GM23338 (cell line): Measurements from ENCODE around the gene AHDC1. TPM values are rescaled to one million over a fixed set of nuclear protein-coding genes. Genes with fewer than 3 reads are reported as not detected.

ENCODE experiments used
- ATAC-seq: fragments of 200-7000 bp; cut with Tn5 transposase; 3 replicates; pipeline ENCODE4 v1.9.1; 2020
- DNase-seq: peaks from one replicate; pipeline ENCODE4 v3.0.0-alpha.2; 2015; ENCODE audit warnings: low spot score
- H2AFZ ChIP-seq: fragments of 200-600 bp; sonication (generic); 2 replicates; pipeline ENCODE4 v1.8.0; 2016; ENCODE audit warnings: antibody characterized with exemption, mild to moderate bottlenecking, moderate library complexity
- H3F3A ChIP-seq: fragments of 200-600 bp; sonication (generic); replicated peaks from 2 replicates; pipeline ENCODE4 v1.8.0; 2017; ENCODE audit warnings: antibody characterized with exemption, mixed run types, low read depth
- H3K27ac ChIP-seq: fragments of 200-600 bp; sonication (generic); 2 replicates; pipeline ENCODE4 v1.6.1; 2016; ENCODE audit warnings: low read depth
- H3K27me3 ChIP-seq: fragments of 200-600 bp; sonication (generic); 2 replicates; pipeline ENCODE4 v1.8.0; 2016; ENCODE audit warnings: mild to moderate bottlenecking, mixed run types, moderate library complexity; ENCODE audit not compliant: insufficient read depth
- H3K36me3 ChIP-seq: fragments of 200-600 bp; sonication (generic); 2 replicates; pipeline ENCODE4 v1.8.0; 2016; ENCODE audit warnings: mild to moderate bottlenecking; ENCODE audit not compliant: insufficient read depth
- H3K4me1 ChIP-seq: fragments of 200-600 bp; sonication (generic); 2 replicates; pipeline ENCODE4 v1.8.0; 2016; ENCODE audit warnings: mild to moderate bottlenecking, moderate library complexity; ENCODE audit not compliant: insufficient read depth
- H3K4me2 ChIP-seq: fragments of 200-600 bp; sonication (generic); 2 replicates; pipeline ENCODE4 v1.7.1; 2017; ENCODE audit warnings: mixed run types
- H3K4me3 ChIP-seq: fragments of 200-600 bp; sonication (generic); 2 replicates; pipeline ENCODE4 v1.6.1; 2016; ENCODE audit warnings: mixed run types
- H3K79me2 ChIP-seq: fragments of 200-600 bp; sonication (generic); replicated peaks from 2 replicates; pipeline ENCODE4 v1.8.0; 2017; ENCODE audit warnings: mild to moderate bottlenecking; ENCODE audit not compliant: insufficient read depth
- H3K9me2 ChIP-seq: fragments of 200-600 bp; sonication (generic); 2 replicates; pipeline ENCODE4 v1.8.0; 2017; ENCODE audit not compliant: insufficient read depth
- H4K20me1 ChIP-seq: fragments of 200-600 bp; sonication (generic); replicated peaks from 2 replicates; pipeline ENCODE4 v1.8.0; 2017; ENCODE audit warnings: mild to moderate bottlenecking; ENCODE audit not compliant: insufficient read depth
- H3K27ac Mint-ChIP-seq: 2 replicates; pipeline ENCODE4 v1.8.0; 2020; ENCODE audit warnings: inconsistent platforms, mild to moderate bottlenecking, moderate library complexity, mixed read lengths
- H3K27me3 Mint-ChIP-seq: 3 replicates; pipeline ENCODE4 v1.8.0; 2022; ENCODE audit warnings: low read depth, mild to moderate bottlenecking, moderate library complexity, mixed read lengths, inconsistent platforms; ENCODE audit not compliant: insufficient read depth, poor library complexity
- H3K36me3 Mint-ChIP-seq: 3 replicates; pipeline ENCODE4 v1.8.0; 2021; ENCODE audit warnings: low read depth, mild to moderate bottlenecking, inconsistent platforms, moderate library complexity, mixed read lengths
- H3K4me1 Mint-ChIP-seq: 3 replicates; pipeline ENCODE4 v1.8.0; 2020; ENCODE audit warnings: mild to moderate bottlenecking, inconsistent platforms, mixed read lengths
- H3K4me3 Mint-ChIP-seq: 3 replicates; pipeline ENCODE4 v1.8.0; 2021; ENCODE audit warnings: moderate library complexity, mild to moderate bottlenecking, inconsistent platforms, mixed read lengths
- H3K9me3 Mint-ChIP-seq: 3 replicates; pipeline ENCODE4 v1.8.0; 2020; ENCODE audit warnings: moderate library complexity, mild to moderate bottlenecking, inconsistent platforms, mixed read lengths
- CREB1 ChIP-seq: fragments of 250-450 bp; sonication (Bioruptor Pico); IDR thresholded peaks from 2 replicates; pipeline ENCODE4 v1.5.0; 2020; ENCODE audit warnings: low read depth, mild to moderate bottlenecking, moderate library complexity
- EZH2 ChIP-seq: fragments of 200-600 bp; sonication (generic); IDR thresholded peaks from one replicate; pipeline ENCODE4 v1.8.0; 2017; ENCODE audit warnings: antibody characterized with exemption, mild to moderate bottlenecking, low read depth; ENCODE audit not compliant: unreplicated experiment
- EZH2phosphoT487 ChIP-seq: fragments of 200-600 bp; sonication (generic); IDR thresholded peaks from one replicate; pipeline ENCODE4 v1.8.1; 2018; ENCODE audit warnings: antibody characterized with exemption; ENCODE audit not compliant: unreplicated experiment
- JUNB ChIP-seq: IDR thresholded peaks from one replicate; pipeline ENCODE4 v1.6.1; 2016; ENCODE audit warnings: antibody characterized with exemption; ENCODE audit not compliant: unreplicated experiment
- NANOG ChIP-seq: IDR thresholded peaks from 2 replicates; pipeline ENCODE4 v1.6.1; 2016; ENCODE audit warnings: antibody characterized with exemption, borderline replicate concordance
- POLR2AphosphoS5 ChIP-seq: IDR thresholded peaks from 2 replicates; pipeline ENCODE4 v1.6.1; 2016; ENCODE audit warnings: antibody characterized with exemption, low read depth
- STAT1 ChIP-seq: IDR thresholded peaks from one replicate; pipeline ENCODE4 v1.6.1; 2016; ENCODE audit warnings: antibody characterized with exemption; ENCODE audit not compliant: unreplicated experiment
- ZNF114 ChIP-seq: fragments of 250-450 bp; sonication (Bioruptor Pico); IDR thresholded peaks from 2 replicates; pipeline ENCODE4 v1.5.0; 2020; ENCODE audit warnings: mild to moderate bottlenecking, moderate library complexity
- ZNF331 ChIP-seq: fragments of 250-450 bp; sonication (Bioruptor Pico); IDR thresholded peaks from 2 replicates; pipeline ENCODE4 v1.5.0; 2020; ENCODE audit warnings: low read depth, mild to moderate bottlenecking, moderate library complexity
- polyA plus RNA-seq: library from polyadenylated mRNA; unstranded; fragments of >200 nt; fragmentation: Nextera tagmentation; extraction: Ambion mirVana; gene quantifications from 2 replicates; pipeline ENCODE4 v1.2.1, GENCODE V29; 2016
- total RNA-seq: library from RNA; depleted of rRNA; stranded (reverse); fragments of >200 nt; shearing (Covaris generic); gene quantifications from 2 replicates; pipeline ENCODE4 v1.2.3, GENCODE V29; 2014
- TF ChIP-seq, protein P1 (sequence below), 2 experiments: fragments of 200-600 bp in 1 of 2; sonication (generic) in 1 of 2; conservative IDR thresholded peaks; 2 replicates each; pipeline versions ENCODE4 v1.5.1 to v1.6.1; 2016 to 2017; ENCODE audit warnings: antibody characterized with exemption in 2 of 2, low read depth in 2 of 2, mild to moderate bottlenecking in 2 of 2, moderate library complexity in 1 of 2
- TF ChIP-seq, protein P2 (sequence below): IDR thresholded peaks from one replicate; pipeline ENCODE4 v1.6.1; 2018; ENCODE audit warnings: antibody characterized with exemption; ENCODE audit not compliant: unreplicated experiment
- TF ChIP-seq, protein P3 (sequence below): fragments of 250-450 bp; sonication (Bioruptor Pico); IDR thresholded peaks from 2 replicates; pipeline ENCODE4 v1.5.0; 2020; ENCODE audit warnings: mild to moderate bottlenecking, moderate library complexity
- TF ChIP-seq, protein P4 (sequence below): IDR thresholded peaks from 2 replicates; pipeline ENCODE4 v1.6.1; 2016; ENCODE audit warnings: antibody characterized with exemption

Gene AHDC1
- total and polyA plus RNA-seq, 2 experiments from 2014 or later = 8.3 to 22.2 TPM

DNA sequence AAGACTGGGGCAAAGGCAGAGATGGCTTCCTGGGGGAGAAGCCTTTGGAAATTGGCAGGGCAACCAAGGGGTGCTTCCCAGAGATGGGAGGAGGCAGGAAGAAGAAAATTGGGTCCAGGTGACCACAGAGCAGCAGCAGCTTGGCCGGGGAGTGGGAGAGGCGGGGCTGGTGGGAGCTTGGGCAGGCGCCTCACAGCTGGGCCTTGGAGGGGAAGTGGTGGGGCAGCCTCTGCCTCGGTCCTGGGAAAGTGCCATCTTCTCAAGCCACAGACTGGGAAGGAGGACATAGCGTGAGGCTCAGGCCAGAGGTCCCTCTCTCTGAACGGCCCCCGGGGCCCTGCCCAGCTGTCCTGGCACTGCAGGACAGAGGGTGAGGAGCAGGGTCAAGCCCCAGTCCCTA is 90.0 kb downstream of the AHDC1 start:
- Histone ChIP-seq H3K4me1 (peaks cover 4% of the 10 kb centered on the region; the same call in 1 of the 2 replicates), H3K4me3 (no peak overlapping the region), H3K4me2 (no peak overlapping the region), H3K36me3 (no peaks in the 10 kb centered on the region), H3K9me2 (no peaks in the 10 kb centered on the region), H3K27ac (no peak overlapping the region), H3K27me3 (no peaks in the 10 kb centered on the region), H2AFZ (peak overlapping the region; percentile 74), H3F3A (no peaks in the 10 kb centered on the region), H4K20me1 (no peaks in the 10 kb centered on the region), H3K79me2 (no peaks in the 10 kb centered on the region)
- H3K4me1 Mint-ChIP-seq = peaks cover 18% of the 10 kb centered on the region
- no peak overlapping the region for H3K4me3 Mint-ChIP-seq
- no peak overlapping the region for H3K27ac Mint-ChIP-seq
- H3K36me3 Mint-ChIP-seq = no peaks in the 10 kb centered on the region
- peaks cover 6% of the 10 kb centered on the region for H3K27me3 Mint-ChIP-seq
- H3K9me3 Mint-ChIP-seq = no peaks in the 10 kb centered on the region
- no peak; the same call in 1 of the 3 replicates for ATAC-seq
- no peak for DNase-seq
- TF ChIP-seq NANOG = no peak
- TF ChIP-seq STAT1 = no peak
- TF ChIP-seq, protein P1, sequence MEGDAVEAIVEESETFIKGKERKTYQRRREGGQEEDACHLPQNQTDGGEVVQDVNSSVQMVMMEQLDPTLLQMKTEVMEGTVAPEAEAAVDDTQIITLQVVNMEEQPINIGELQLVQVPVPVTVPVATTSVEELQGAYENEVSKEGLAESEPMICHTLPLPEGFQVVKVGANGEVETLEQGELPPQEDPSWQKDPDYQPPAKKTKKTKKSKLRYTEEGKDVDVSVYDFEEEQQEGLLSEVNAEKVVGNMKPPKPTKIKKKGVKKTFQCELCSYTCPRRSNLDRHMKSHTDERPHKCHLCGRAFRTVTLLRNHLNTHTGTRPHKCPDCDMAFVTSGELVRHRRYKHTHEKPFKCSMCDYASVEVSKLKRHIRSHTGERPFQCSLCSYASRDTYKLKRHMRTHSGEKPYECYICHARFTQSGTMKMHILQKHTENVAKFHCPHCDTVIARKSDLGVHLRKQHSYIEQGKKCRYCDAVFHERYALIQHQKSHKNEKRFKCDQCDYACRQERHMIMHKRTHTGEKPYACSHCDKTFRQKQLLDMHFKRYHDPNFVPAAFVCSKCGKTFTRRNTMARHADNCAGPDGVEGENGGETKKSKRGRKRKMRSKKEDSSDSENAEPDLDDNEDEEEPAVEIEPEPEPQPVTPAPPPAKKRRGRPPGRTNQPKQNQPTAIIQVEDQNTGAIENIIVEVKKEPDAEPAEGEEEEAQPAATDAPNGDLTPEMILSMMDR (conservative IDR thresholded peaks at IDR 0.05; ENCODE audit: low read depth in 2 of 2) = no peak
- TF ChIP-seq EZH2 = no peak
- TF ChIP-seq EZH2phosphoT487 = no peak
- TF ChIP-seq, protein P2, sequence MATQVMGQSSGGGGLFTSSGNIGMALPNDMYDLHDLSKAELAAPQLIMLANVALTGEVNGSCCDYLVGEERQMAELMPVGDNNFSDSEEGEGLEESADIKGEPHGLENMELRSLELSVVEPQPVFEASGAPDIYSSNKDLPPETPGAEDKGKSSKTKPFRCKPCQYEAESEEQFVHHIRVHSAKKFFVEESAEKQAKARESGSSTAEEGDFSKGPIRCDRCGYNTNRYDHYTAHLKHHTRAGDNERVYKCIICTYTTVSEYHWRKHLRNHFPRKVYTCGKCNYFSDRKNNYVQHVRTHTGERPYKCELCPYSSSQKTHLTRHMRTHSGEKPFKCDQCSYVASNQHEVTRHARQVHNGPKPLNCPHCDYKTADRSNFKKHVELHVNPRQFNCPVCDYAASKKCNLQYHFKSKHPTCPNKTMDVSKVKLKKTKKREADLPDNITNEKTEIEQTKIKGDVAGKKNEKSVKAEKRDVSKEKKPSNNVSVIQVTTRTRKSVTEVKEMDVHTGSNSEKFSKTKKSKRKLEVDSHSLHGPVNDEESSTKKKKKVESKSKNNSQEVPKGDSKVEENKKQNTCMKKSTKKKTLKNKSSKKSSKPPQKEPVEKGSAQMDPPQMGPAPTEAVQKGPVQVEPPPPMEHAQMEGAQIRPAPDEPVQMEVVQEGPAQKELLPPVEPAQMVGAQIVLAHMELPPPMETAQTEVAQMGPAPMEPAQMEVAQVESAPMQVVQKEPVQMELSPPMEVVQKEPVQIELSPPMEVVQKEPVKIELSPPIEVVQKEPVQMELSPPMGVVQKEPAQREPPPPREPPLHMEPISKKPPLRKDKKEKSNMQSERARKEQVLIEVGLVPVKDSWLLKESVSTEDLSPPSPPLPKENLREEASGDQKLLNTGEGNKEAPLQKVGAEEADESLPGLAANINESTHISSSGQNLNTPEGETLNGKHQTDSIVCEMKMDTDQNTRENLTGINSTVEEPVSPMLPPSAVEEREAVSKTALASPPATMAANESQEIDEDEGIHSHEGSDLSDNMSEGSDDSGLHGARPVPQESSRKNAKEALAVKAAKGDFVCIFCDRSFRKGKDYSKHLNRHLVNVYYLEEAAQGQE = no peak
- TF ChIP-seq ZNF331 (CRISPR knock-in tag) = no peak
- no peak for TF ChIP-seq CREB1
- TF ChIP-seq, protein P3, sequence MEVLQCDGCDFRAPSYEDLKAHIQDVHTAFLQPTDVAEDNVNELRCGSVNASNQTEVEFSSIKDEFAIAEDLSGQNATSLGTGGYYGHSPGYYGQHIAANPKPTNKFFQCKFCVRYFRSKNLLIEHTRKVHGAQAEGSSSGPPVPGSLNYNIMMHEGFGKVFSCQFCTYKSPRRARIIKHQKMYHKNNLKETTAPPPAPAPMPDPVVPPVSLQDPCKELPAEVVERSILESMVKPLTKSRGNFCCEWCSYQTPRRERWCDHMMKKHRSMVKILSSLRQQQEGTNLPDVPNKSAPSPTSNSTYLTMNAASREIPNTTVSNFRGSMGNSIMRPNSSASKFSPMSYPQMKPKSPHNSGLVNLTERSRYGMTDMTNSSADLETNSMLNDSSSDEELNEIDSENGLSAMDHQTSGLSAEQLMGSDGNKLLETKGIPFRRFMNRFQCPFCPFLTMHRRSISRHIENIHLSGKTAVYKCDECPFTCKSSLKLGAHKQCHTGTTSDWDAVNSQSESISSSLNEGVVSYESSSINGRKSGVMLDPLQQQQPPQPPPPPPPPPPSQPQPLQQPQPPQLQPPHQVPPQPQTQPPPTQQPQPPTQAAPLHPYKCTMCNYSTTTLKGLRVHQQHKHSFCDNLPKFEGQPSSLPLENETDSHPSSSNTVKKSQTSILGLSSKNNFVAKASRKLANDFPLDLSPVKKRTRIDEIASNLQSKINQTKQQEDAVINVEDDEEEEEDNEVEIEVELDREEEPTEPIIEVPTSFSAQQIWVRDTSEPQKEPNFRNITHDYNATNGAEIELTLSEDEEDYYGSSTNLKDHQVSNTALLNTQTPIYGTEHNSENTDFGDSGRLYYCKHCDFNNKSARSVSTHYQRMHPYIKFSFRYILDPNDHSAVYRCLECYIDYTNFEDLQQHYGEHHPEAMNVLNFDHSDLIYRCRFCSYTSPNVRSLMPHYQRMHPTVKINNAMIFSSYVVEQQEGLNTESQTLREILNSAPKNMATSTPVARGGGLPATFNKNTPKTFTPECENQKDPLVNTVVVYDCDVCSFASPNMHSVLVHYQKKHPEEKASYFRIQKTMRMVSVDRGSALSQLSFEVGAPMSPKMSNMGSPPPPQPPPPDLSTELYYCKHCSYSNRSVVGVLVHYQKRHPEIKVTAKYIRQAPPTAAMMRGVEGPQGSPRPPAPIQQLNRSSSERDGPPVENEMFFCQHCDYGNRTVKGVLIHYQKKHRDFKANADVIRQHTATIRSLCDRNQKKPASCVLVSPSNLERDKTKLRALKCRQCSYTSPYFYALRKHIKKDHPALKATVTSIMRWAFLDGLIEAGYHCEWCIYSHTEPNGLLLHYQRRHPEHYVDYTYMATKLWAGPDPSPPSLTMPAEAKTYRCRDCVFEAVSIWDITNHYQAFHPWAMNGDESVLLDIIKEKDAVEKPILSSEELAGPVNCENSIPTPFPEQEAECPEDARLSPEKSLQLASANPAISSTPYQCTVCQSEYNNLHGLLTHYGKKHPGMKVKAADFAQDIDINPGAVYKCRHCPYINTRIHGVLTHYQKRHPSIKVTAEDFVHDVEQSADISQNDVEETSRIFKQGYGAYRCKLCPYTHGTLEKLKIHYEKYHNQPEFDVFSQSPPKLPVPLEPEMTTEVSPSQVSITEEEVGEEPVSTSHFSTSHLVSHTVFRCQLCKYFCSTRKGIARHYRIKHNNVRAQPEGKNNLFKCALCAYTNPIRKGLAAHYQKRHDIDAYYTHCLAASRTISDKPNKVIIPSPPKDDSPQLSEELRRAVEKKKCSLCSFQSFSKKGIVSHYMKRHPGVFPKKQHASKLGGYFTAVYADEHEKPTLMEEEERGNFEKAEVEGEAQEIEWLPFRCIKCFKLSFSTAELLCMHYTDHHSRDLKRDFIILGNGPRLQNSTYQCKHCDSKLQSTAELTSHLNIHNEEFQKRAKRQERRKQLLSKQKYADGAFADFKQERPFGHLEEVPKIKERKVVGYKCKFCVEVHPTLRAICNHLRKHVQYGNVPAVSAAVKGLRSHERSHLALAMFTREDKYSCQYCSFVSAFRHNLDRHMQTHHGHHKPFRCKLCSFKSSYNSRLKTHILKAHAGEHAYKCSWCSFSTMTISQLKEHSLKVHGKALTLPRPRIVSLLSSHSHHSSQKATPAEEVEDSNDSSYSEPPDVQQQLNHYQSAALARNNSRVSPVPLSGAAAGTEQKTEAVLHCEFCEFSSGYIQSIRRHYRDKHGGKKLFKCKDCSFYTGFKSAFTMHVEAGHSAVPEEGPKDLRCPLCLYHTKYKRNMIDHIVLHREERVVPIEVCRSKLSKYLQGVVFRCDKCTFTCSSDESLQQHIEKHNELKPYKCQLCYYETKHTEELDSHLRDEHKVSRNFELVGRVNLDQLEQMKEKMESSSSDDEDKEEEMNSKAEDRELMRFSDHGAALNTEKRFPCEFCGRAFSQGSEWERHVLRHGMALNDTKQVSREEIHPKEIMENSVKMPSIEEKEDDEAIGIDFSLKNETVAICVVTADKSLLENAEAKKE (CRISPR knock-in tag) = no peak
- no peak for TF ChIP-seq POLR2AphosphoS5
- no peak for TF ChIP-seq ZNF114 (CRISPR knock-in tag)
- TF ChIP-seq JUNB = no peak
- TF ChIP-seq, protein P4, sequence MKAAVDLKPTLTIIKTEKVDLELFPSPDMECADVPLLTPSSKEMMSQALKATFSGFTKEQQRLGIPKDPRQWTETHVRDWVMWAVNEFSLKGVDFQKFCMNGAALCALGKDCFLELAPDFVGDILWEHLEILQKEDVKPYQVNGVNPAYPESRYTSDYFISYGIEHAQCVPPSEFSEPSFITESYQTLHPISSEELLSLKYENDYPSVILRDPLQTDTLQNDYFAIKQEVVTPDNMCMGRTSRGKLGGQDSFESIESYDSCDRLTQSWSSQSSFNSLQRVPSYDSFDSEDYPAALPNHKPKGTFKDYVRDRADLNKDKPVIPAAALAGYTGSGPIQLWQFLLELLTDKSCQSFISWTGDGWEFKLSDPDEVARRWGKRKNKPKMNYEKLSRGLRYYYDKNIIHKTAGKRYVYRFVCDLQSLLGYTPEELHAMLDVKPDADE = no peak
